ENCODE results near the gene CNTNAP2. TPM values are rescaled to one million over a fixed set of nuclear protein-coding genes. Genes with fewer than 3 reads are reported as not detected.

The CNTNAP2 gene
- total RNA-seq, 4 donors from 2014 or later: 0.29 to 0.88 (median 0.33) TPM; not detected in 1

DNA sequence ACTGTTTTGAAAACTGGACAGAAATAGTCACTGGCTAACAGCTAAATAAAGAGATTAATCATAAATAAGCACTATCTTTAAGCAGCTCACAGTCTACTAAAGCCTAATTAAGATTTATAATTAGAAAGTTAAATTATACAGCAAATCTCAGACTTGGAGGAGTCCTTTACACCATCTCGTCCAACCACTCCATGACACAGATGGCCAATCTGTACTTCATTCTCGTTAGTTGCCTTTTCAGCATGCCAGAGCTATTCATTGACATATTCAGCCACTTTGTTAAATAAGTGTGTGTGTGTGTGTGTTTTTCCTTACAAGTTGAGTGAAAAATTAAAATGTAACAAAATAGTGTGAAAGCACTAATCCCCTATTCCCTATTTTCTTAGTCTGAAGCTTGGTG, 1066.7 kb downstream of the CNTNAP2 start:
- Histone ChIP-seq H3K27me3 (no peaks in the 10 kb centered on the region), H3K36me3 (no peaks in the 10 kb centered on the region), H3K27ac (no peak overlapping the region), H3K9me3 (no peaks in the 10 kb centered on the region), H3K4me1 (no peaks in the 10 kb centered on the region), H3K4me3 (replicated peaks in 1 of 3) (no peak overlapping the region)
- TF ChIP-seq, protein P1, sequence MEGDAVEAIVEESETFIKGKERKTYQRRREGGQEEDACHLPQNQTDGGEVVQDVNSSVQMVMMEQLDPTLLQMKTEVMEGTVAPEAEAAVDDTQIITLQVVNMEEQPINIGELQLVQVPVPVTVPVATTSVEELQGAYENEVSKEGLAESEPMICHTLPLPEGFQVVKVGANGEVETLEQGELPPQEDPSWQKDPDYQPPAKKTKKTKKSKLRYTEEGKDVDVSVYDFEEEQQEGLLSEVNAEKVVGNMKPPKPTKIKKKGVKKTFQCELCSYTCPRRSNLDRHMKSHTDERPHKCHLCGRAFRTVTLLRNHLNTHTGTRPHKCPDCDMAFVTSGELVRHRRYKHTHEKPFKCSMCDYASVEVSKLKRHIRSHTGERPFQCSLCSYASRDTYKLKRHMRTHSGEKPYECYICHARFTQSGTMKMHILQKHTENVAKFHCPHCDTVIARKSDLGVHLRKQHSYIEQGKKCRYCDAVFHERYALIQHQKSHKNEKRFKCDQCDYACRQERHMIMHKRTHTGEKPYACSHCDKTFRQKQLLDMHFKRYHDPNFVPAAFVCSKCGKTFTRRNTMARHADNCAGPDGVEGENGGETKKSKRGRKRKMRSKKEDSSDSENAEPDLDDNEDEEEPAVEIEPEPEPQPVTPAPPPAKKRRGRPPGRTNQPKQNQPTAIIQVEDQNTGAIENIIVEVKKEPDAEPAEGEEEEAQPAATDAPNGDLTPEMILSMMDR (IDR thresholded peaks at IDR 0.05): no peak
- no peak for TF ChIP-seq POLR2A (IDR thresholded peaks at IDR 0.05)
- intact Hi-C loops (cut with DNase I): no loop called here
- no peak for DNase-seq
- WGBS, 2 donors: 78 to 89% methylated on average over 2 of the region's 2 CpGs

DNA sequence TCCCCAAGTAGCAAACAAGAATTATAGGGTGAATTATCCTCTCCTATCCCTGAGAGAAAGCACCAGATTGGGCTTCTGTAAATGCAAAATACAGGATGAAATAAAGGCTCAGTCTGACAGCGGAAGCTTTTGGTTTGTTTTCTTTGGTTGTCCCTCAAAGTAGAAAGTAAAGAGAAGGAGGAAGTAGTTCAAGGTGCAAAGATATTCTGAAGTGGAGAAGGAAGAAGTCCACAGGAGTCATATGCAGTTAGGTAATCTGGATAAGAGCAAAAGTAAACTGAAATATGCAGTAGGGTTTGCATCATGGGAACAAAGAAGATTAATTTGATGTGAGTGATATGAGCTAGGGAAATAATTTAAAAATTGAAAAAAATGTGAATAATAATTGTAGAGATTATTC, 1071.9 kb downstream of the CNTNAP2 start:
- intact Hi-C loops (cut with DNase I): no loop called here
- no peaks in the 10 kb centered on the region for H3K9me3 ChIP-seq
- H3K4me3 ChIP-seq (replicated peaks in 1 of 3): no peak overlapping the region
- H3K27ac ChIP-seq: no peak overlapping the region
- TF ChIP-seq POLR2A (IDR thresholded peaks at IDR 0.05): no peak
- TF ChIP-seq, protein P1 (IDR thresholded peaks at IDR 0.05): no peak
- no peak for DNase-seq
- H3K36me3 ChIP-seq: no peaks in the 10 kb centered on the region
- no peaks in the 10 kb centered on the region for H3K27me3 ChIP-seq
- no peaks in the 10 kb centered on the region for H3K4me1 ChIP-seq
- 64 to 75% methylated on average over 1 of the region's 1 CpG for WGBS, 2 donors

DNA sequence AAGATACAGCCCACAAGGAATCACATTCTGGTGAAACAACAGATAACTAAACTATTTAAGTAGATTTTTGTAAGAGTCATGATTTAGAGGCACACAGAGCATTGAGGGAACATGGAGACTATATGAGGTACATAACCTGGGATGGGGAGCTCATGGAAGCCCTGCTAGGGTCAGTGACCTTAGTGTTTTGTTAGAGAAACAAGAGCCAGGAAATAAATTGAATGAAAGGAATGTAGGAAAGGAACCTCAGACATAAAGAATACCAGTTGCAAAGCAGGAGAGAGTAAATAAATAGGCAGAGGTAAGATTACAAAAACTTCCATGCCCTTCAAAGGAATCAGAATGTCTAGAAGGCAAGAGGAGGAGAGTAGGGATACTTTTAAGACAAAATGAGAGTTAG, 1076.9 kb downstream of the CNTNAP2 start:
- H3K27ac ChIP-seq: no peak overlapping the region
- TF ChIP-seq, protein P1 (IDR thresholded peaks at IDR 0.05): no peak
- TF ChIP-seq POLR2A (IDR thresholded peaks at IDR 0.05): no peak
- intact Hi-C loops (cut with DNase I): no loop called here
- DNase-seq: no peak
- H3K27me3 ChIP-seq: no peaks in the 10 kb centered on the region
- H3K36me3 ChIP-seq: no peaks in the 10 kb centered on the region
- H3K4me3 ChIP-seq (replicated peaks in 1 of 3): no peak overlapping the region
- no peaks in the 10 kb centered on the region for H3K4me1 ChIP-seq
- H3K9me3 ChIP-seq: no peaks in the 10 kb centered on the region

- intact Hi-C loops (cut with DNase I): no loop called here
- no peaks in the 10 kb centered on the region for H3K9me3 ChIP-seq
- no peaks in the 10 kb centered on the region for H3K36me3 ChIP-seq
- H3K27me3 ChIP-seq: no peaks in the 10 kb centered on the region
- H3K4me1 ChIP-seq: peaks cover 0 to 10% of the 10 kb centered on the region in 2 donors
- DNase-seq: peak; percentile 39 to 59
- H3K27ac ChIP-seq: no peak overlapping the region
- TF ChIP-seq POLR2A (IDR thresholded peaks at IDR 0.05): no peak
- TF ChIP-seq, protein P1 (IDR thresholded peaks at IDR 0.05): no peak
- H3K4me3 ChIP-seq (replicated peaks in 1 of 3): no peak overlapping the region
- whole genome bisulfite sequencing, 2 donors: 36% methylated on average over 5 of the region's 5 CpGs
Observed at GRCh38 chr7:147196481-147196880, 1079.9 kb downstream of the CNTNAP2 start.

- WGBS, 2 donors: 88 to 90% methylated on average over 7 of the region's 7 CpGs
- intact Hi-C loops (cut with DNase I): no loop called here
Observed at GRCh38 chr7:147197006-147197405, 1080.4 kb downstream of the CNTNAP2 start.

More at GRCh38 chr7:147197006-147197405, 1080.4 kb downstream of the CNTNAP2 start:
- H3K9me3 ChIP-seq: no peaks in the 10 kb centered on the region
- no peaks in the 10 kb centered on the region for H3K36me3 ChIP-seq
- H3K27ac ChIP-seq: no peak overlapping the region
- no peaks in the 10 kb centered on the region for H3K27me3 ChIP-seq
- DNase-seq: no peak
- H3K4me1 ChIP-seq: peaks cover 0 to 10% of the 10 kb centered on the region in 2 donors
- H3K4me3 ChIP-seq (replicated peaks in 1 of 3): no peak overlapping the region
- TF ChIP-seq, protein P1 (IDR thresholded peaks at IDR 0.05): no peak
- TF ChIP-seq POLR2A (IDR thresholded peaks at IDR 0.05): no peak
